GM20000 (cell line): ENCODE data around the gene NLRP11.

ENCODE experiments used
- DNase-seq: peaks from one replicate; pipeline ENCODE4 v3.0.0; 2012; ENCODE audit warnings: low spot score
- CTCF ChIP-seq: IDR thresholded peaks from 2 replicates; pipeline ENCODE4 v1.5.1; 2012; ENCODE audit warnings: mild to moderate bottlenecking, control low read depth; ENCODE audit errors: extremely low read depth, missing control alignments

NLRP11 gene

GRCh38 chr19:55831846-55832245 lies at the start of gene NLRP11:
Gene NLRP11, minus strand, starts transcription at chr19:55831999. Its CDS starts 13,825 bp downstream, at chr19:55818174.
- DNase-seq, result no peak
- TF ChIP-seq CTCF, result no peak

GRCh38 chr19:55877211-55877610 lies 45.4 kb upstream of the NLRP11 start:
- no peak for DNase-seq

GRCh38 chr19:55870736-55871135 lies 38.9 kb upstream of the NLRP11 start:
- no peak for DNase-seq
- no peak for TF ChIP-seq CTCF

More at GRCh38 chr19:55877211-55877610, 45.4 kb upstream of the NLRP11 start:
- no peak for TF ChIP-seq CTCF

- TF ChIP-seq CTCF, result no peak
- no peak for DNase-seq
Observed at GRCh38 chr19:55867101-55867500, 35.3 kb upstream of the NLRP11 start.

- DNase-seq, result no peak
- TF ChIP-seq CTCF, result no peak
Observed at GRCh38 chr19:55866521-55866920, 34.7 kb upstream of the NLRP11 start.

GRCh38 chr19:55858969-55859368 lies 27.2 kb upstream of the NLRP11 start:
- TF ChIP-seq CTCF, result no peak
- DNase-seq, result no peak

GRCh38 chr19:55858401-55858800 lies 26.6 kb upstream of the NLRP11 start:
- no peak for TF ChIP-seq CTCF
- no peak for DNase-seq

- no peak for DNase-seq
- no peak for TF ChIP-seq CTCF
Observed at GRCh38 chr19:55857974-55858373, 26.2 kb upstream of the NLRP11 start.
